Mesodermal cell (in vitro differentiated cells): ENCODE data around the gene CA10.

Experiments used
- H3K27ac ChIP-seq: 2 replicates; pipeline ENCODE4 v1.7.0; 2013; ENCODE audit warnings: mild to moderate bottlenecking, low read depth, low read length, moderate library complexity; ENCODE audit not compliant: severe bottlenecking
- H3K36me3 ChIP-seq: 2 replicates; pipeline ENCODE4 v1.7.1; 2013; ENCODE audit warnings: mild to moderate bottlenecking, low read length, moderate library complexity; ENCODE audit not compliant: control insufficient read depth, insufficient read depth
- H3K4me1 ChIP-seq: one replicate; pipeline ENCODE4 v1.7.1; 2013; ENCODE audit warnings: mild to moderate bottlenecking, low read length; ENCODE audit not compliant: insufficient read depth, control insufficient read depth, poor library complexity, severe bottlenecking
- H3K4me3 ChIP-seq: 2 replicates; pipeline ENCODE4 v1.7.0; 2013; ENCODE audit warnings: low read length, control low read depth, mild to moderate bottlenecking; ENCODE audit not compliant: insufficient read depth, poor library complexity, severe bottlenecking; ENCODE audit errors: extremely low read depth
- H3K9me3 ChIP-seq: 2 replicates; pipeline ENCODE4 v1.7.1; 2013; ENCODE audit warnings: mild to moderate bottlenecking, low read length, moderate library complexity; ENCODE audit not compliant: control insufficient read depth
- WGBS, 2 experiments: methylation state at CpG; one replicate each; pipeline ENCODE4 v1.1.5; 2013; ENCODE audit warnings: missing lambda C conversion rate in 2 of 2; ENCODE audit not compliant: insufficient coverage in 2 of 2; 5-methylcytosine and 5-hydroxymethylcytosine counted together

The CA10 gene

GRCh38 chr17:51685287-51685909 is 473.1 kb downstream of the CA10 start:
- H3K36me3 ChIP-seq = no peaks in the 10 kb centered on the region
- WGBS, 2 experiments = 83 to 91% methylated on average over 2 of the region's 2 CpGs
- H3K27ac ChIP-seq = no peak overlapping the region
- no peaks in the 10 kb centered on the region for H3K9me3 ChIP-seq
- H3K4me3 ChIP-seq = no peak overlapping the region
- H3K4me1 ChIP-seq = no peaks in the 10 kb centered on the region

- Histone ChIP-seq H3K4me3 (no peak overlapping the region), H3K36me3 (no peaks in the 10 kb centered on the region), H3K4me1 (no peaks in the 10 kb centered on the region), H3K9me3 (no peaks in the 10 kb centered on the region), H3K27ac (no peak overlapping the region)
- WGBS, 2 experiments = 60% methylated on average over 1 of the region's 5 CpGs; no CpG with 5 or more reads in 1 of the 2 experiments
Observed at GRCh38 chr17:51684214-51684613, 474.3 kb downstream of the CA10 start.

DNA sequence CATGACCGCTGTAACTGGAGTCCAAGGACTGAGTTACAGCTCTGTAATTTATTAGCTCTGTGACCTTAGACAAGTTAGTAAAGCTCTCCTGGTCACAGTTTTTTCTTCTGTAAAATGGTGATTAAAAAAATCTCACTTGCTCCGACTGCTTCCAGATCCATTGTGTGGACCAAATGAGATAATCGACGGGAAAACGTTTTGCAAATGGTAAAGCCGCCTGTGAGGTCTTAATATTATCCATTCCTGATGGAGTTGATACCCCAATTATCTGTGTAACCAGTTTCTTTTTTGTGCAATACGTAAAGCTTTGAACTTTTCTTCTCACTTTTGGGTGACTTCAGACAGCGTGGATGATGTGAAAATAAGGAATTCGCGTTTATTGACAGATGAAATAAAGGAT is 475.2 kb downstream of the CA10 start:
- Histone ChIP-seq H3K27ac (no peak overlapping the region), H3K4me3 (no peak overlapping the region), H3K36me3 (no peaks in the 10 kb centered on the region), H3K9me3 (no peaks in the 10 kb centered on the region), H3K4me1 (no peaks in the 10 kb centered on the region)
- 86 to 94% methylated on average over 7 to 10 of the region's 10 CpGs for WGBS, 2 experiments

DNA sequence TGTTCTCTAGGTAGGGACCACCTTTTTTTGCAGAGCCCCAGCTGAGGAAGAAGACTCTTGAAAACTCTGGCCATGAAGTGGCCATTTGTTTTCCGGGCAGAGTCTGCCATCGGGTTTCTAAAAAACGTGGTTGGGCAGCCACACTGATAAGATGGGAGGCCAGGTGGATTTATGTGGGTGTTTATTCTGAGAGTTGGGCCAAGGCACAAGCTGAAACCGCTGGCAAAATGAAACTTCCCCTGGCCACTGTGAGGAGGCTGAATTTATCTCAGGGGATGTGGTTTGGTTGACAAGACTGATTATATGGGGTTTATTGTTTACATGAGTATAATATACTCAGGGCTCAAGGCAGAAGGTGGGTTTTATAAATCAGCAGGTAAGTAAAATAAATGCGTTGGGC is 476.4 kb downstream of the CA10 start:
- H3K4me1 ChIP-seq = no peaks in the 10 kb centered on the region
- WGBS, 2 experiments = 90 to 92% methylated on average over 3 to 4 of the region's 5 CpGs
- no peaks in the 10 kb centered on the region for H3K9me3 ChIP-seq
- H3K27ac ChIP-seq = no peak overlapping the region
- no peaks in the 10 kb centered on the region for H3K36me3 ChIP-seq
- H3K4me3 ChIP-seq = no peak overlapping the region

- H3K9me3 ChIP-seq = no peaks in the 10 kb centered on the region
- H3K4me3 ChIP-seq = no peak overlapping the region
- 100% methylated on average over 1 of the region's 1 CpG; no CpG with 5 or more reads in 1 of the 2 experiments for WGBS, 2 experiments
- no peaks in the 10 kb centered on the region for H3K36me3 ChIP-seq
- no peaks in the 10 kb centered on the region for H3K4me1 ChIP-seq
- H3K27ac ChIP-seq = no peak overlapping the region
Observed at GRCh38 chr17:51677875-51678274, 480.6 kb downstream of the CA10 start.

- Histone ChIP-seq H3K4me1 (no peaks in the 10 kb centered on the region), H3K9me3 (no peaks in the 10 kb centered on the region), H3K36me3 (no peaks in the 10 kb centered on the region), H3K4me3 (no peak overlapping the region), H3K27ac (no peak overlapping the region)
- 80 to 92% methylated on average over 1 to 2 of the region's 5 CpGs for WGBS, 2 experiments
Observed at GRCh38 chr17:51676691-51677487, 481.6 kb downstream of the CA10 start.

- no peaks in the 10 kb centered on the region for H3K4me1 ChIP-seq
- H3K9me3 ChIP-seq = no peaks in the 10 kb centered on the region
- H3K36me3 ChIP-seq = no peaks in the 10 kb centered on the region
- no peak overlapping the region for H3K4me3 ChIP-seq
- H3K27ac ChIP-seq = no peak overlapping the region
- WGBS, 2 experiments = 96 to 97% methylated on average over 4 of the region's 12 CpGs
Observed at GRCh38 chr17:51674579-51675255, 483.8 kb downstream of the CA10 start.

DNA sequence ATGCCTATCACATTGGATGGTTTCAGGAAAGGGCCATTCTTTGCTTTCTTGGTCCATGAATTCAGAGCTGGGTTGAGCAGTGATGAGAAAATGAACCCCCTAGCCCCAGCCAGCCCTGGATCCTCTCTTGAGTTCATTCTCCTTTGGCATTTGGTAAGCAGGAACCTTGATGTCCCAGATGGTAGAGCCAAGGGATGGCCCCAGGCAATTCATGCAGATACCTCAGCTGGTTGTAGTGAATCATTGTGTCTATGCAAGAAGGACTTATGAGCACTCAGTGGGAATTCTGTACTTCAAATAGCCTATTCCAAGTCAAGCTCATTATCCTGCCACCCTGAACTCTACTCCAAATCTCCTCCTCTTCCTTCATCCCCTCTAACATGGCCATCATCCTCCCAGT is 485.4 kb downstream of the CA10 start:
- H3K36me3 ChIP-seq = no peaks in the 10 kb centered on the region
- peaks cover 2% of the 10 kb centered on the region for H3K9me3 ChIP-seq
- no peaks in the 10 kb centered on the region for H3K4me1 ChIP-seq
- no peak overlapping the region for H3K27ac ChIP-seq
- H3K4me3 ChIP-seq = no peak overlapping the region

DNA sequence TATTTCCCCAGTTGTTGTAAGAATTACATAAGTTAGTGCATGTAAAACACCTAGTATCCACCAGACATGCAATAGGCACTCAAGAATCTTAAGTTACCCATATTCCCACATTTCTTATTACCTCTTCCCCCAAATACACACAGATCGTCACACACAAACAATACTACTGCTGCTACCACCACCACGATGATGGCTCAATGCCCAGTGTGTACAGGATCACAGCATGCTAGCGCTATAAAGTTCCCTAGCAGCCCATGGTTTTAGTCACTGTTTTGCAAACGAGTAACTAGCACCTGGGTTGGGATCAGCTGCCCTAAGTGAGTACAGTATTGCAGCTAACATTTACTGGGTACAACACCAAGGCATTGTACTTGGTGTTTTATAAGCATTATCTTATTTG is 486.4 kb downstream of the CA10 start:
- Histone ChIP-seq H3K27ac (no peak overlapping the region), H3K36me3 (no peaks in the 10 kb centered on the region), H3K4me1 (no peaks in the 10 kb centered on the region), H3K9me3 (peaks cover 8% of the 10 kb centered on the region), H3K4me3 (no peak overlapping the region)
- 95 to 98% methylated on average over 4 of the region's 4 CpGs for WGBS, 2 experiments

DNA sequence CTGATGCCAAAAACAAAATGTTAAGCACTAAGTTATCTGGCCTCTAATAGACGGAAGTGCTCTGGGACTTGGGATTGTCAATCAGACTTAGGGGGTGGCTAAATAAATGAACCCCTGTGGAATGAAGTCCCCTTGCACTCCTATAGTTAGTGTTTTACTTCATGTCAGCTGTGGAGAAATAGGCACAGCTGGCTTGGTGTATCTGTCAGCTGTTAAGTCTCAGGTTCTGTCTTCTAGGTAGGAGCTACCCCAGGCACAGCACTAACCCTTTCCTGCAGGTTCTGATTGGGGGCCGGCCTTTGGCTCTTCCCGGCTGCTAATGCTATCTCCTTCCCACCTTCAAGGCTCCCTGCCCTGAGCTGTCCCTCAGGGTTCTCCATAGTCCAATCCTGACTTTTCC is 487.6 kb downstream of the CA10 start:
- 89 to 100% methylated on average over 1 to 3 of the region's 3 CpGs for WGBS, 2 experiments
- Histone ChIP-seq H3K4me3 (no peak overlapping the region), H3K9me3 (peaks cover 8% of the 10 kb centered on the region), H3K27ac (no peak overlapping the region), H3K36me3 (no peaks in the 10 kb centered on the region), H3K4me1 (no peaks in the 10 kb centered on the region)

GRCh38 chr17:51668963-51669246 is 489.6 kb downstream of the CA10 start:
- peaks cover 8% of the 10 kb centered on the region for H3K9me3 ChIP-seq
- no peak overlapping the region for H3K27ac ChIP-seq
- no peaks in the 10 kb centered on the region for H3K36me3 ChIP-seq
- H3K4me3 ChIP-seq = no peak overlapping the region
- H3K4me1 ChIP-seq = no peaks in the 10 kb centered on the region
- WGBS, 2 experiments = 95 to 100% methylated on average over 6 to 9 of the region's 11 CpGs
